DOHH2 (cell line): ENCODE measurements around the gene BTF3L4.

Source experiments
- H3F3A ChIP-seq: fragments of 200-600 bp; sonication (generic), shearing (Covaris generic); 2 replicates; pipeline ENCODE4 v1.6.0; 2016; ENCODE audit warnings: antibody characterized with exemption, mild to moderate bottlenecking; ENCODE audit not compliant: control insufficient read depth, insufficient read depth
- H3K27ac ChIP-seq: fragments of 200-600 bp; sonication (generic); 2 replicates; pipeline ENCODE4 v1.5.1; 2014; ENCODE audit warnings: low read depth, mild to moderate bottlenecking, low read length, moderate library complexity
- H3K27me3 ChIP-seq: fragments of 200-600 bp; sonication (generic); 2 replicates; pipeline ENCODE4 v1.6.1; 2014; ENCODE audit warnings: mild to moderate bottlenecking, low read length, mixed read lengths; ENCODE audit not compliant: control insufficient read depth
- H3K36me3 ChIP-seq: fragments of 200-600 bp; sonication (generic); 2 replicates; pipeline ENCODE4 v1.6.1; 2014; ENCODE audit warnings: mild to moderate bottlenecking, low read length, moderate library complexity, mixed read lengths; ENCODE audit not compliant: control insufficient read depth
- H3K4me1 ChIP-seq: fragments of 200-600 bp; sonication (generic); 2 replicates; pipeline ENCODE4 v1.6.1; 2014; ENCODE audit warnings: mild to moderate bottlenecking, low read length, mixed read lengths; ENCODE audit not compliant: control insufficient read depth
- H3K4me2 ChIP-seq: fragments of 200-600 bp; sonication (generic); 2 replicates; pipeline ENCODE4 v1.6.0; 2014; ENCODE audit warnings: mild to moderate bottlenecking, low read length, moderate library complexity
- H3K4me3 ChIP-seq: fragments of 200-600 bp; sonication (generic); 2 replicates; pipeline ENCODE4 v1.5.1; 2014; ENCODE audit warnings: mild to moderate bottlenecking, low read length, mixed read lengths
- H3K79me2 ChIP-seq: fragments of 200-600 bp; sonication (generic); 2 replicates; pipeline ENCODE4 v1.6.1; 2014; ENCODE audit warnings: mild to moderate bottlenecking, low read length, mixed read lengths; ENCODE audit not compliant: control insufficient read depth
- H3K9me2 ChIP-seq: fragments of 200-600 bp; sonication (generic); replicated peaks from 2 replicates; pipeline ENCODE4 v1.6.1; 2014; ENCODE audit warnings: mild to moderate bottlenecking, low read length, mixed read lengths; ENCODE audit not compliant: control insufficient read depth
- H3K9me3 ChIP-seq: fragments of 200-600 bp; sonication (generic); 2 replicates; pipeline ENCODE4 v1.6.1; 2014; ENCODE audit warnings: antibody characterized with exemption, low read length, mixed read lengths; ENCODE audit not compliant: control insufficient read depth, insufficient read depth
- H4K20me1 ChIP-seq: fragments of 200-600 bp; sonication (generic); 2 replicates; pipeline ENCODE4 v1.6.0; 2014; ENCODE audit warnings: low read depth, mild to moderate bottlenecking, antibody characterized with exemption, low read length, moderate library complexity; ENCODE audit not compliant: control insufficient read depth, insufficient read depth
- EZH2phosphoT487 ChIP-seq: fragments of 200-600 bp; sonication (generic); IDR thresholded peaks from 2 replicates; pipeline ENCODE4 v1.6.1; 2017; ENCODE audit warnings: borderline replicate concordance, mild to moderate bottlenecking, antibody characterized with exemption, low read length, moderate library complexity, mixed read lengths
- TF ChIP-seq, protein P1 (sequence below): fragments of 200-600 bp; sonication (generic); IDR thresholded peaks from one replicate; pipeline ENCODE4 v1.5.1; 2014; ENCODE audit warnings: antibody characterized with exemption, mild to moderate bottlenecking, low read depth, low read length; ENCODE audit not compliant: poor library complexity, severe bottlenecking

Gene BTF3L4

DNA sequence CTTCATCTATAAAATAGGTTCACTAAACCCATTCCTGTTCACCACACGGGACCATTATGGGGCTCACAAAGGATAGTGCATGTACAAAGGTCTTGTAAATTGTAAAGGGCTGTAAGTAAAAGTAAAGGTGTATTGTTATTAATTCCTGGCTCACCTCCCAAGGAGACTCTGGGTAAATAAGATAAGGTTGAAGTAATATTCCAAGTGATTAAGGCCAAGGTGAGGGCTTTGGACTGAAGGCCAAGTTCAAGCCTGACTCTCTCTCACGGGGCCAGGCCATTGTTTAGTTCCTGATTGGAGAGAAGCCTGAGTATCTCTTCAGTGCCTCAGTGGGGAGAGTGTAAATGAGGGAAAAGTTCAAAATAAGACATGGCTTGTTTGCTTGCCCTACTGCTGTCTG lies 66.3 kb downstream of the BTF3L4 start:
- no peaks in the 10 kb centered on the region for H3K9me2 ChIP-seq
- no peaks in the 10 kb centered on the region for H3F3A ChIP-seq
- H3K9me3 ChIP-seq = no peaks in the 10 kb centered on the region
- H3K4me1 ChIP-seq = no peaks in the 10 kb centered on the region
- no peak overlapping the region for H3K27ac ChIP-seq
- no peaks in the 10 kb centered on the region for H3K79me2 ChIP-seq
- no peaks in the 10 kb centered on the region for H4K20me1 ChIP-seq
- no peaks in the 10 kb centered on the region for H3K36me3 ChIP-seq
- TF ChIP-seq EZH2phosphoT487 = no peak
- TF ChIP-seq, protein P1, sequence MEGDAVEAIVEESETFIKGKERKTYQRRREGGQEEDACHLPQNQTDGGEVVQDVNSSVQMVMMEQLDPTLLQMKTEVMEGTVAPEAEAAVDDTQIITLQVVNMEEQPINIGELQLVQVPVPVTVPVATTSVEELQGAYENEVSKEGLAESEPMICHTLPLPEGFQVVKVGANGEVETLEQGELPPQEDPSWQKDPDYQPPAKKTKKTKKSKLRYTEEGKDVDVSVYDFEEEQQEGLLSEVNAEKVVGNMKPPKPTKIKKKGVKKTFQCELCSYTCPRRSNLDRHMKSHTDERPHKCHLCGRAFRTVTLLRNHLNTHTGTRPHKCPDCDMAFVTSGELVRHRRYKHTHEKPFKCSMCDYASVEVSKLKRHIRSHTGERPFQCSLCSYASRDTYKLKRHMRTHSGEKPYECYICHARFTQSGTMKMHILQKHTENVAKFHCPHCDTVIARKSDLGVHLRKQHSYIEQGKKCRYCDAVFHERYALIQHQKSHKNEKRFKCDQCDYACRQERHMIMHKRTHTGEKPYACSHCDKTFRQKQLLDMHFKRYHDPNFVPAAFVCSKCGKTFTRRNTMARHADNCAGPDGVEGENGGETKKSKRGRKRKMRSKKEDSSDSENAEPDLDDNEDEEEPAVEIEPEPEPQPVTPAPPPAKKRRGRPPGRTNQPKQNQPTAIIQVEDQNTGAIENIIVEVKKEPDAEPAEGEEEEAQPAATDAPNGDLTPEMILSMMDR = no peak
- H3K4me2 ChIP-seq = no peak overlapping the region
- H3K4me3 ChIP-seq = no peak overlapping the region
- peaks cover 18% of the 10 kb centered on the region for H3K27me3 ChIP-seq

- H3K9me2 ChIP-seq = no peaks in the 10 kb centered on the region
- H4K20me1 ChIP-seq = no peaks in the 10 kb centered on the region
- no peak overlapping the region for H3K4me2 ChIP-seq
- H3F3A ChIP-seq = no peaks in the 10 kb centered on the region
- no peak for TF ChIP-seq EZH2phosphoT487
- TF ChIP-seq, protein P1 = no peak
- H3K27me3 ChIP-seq = peaks cover 27% of the 10 kb centered on the region
- H3K79me2 ChIP-seq = no peaks in the 10 kb centered on the region
- H3K9me3 ChIP-seq = no peaks in the 10 kb centered on the region
- H3K27ac ChIP-seq = no peak overlapping the region
- H3K36me3 ChIP-seq = no peaks in the 10 kb centered on the region
- no peaks in the 10 kb centered on the region for H3K4me1 ChIP-seq
- no peak overlapping the region for H3K4me3 ChIP-seq
These were observed 67.5 kb downstream of the BTF3L4 start for GRCh38 chr1:52123622-52124021.

DNA sequence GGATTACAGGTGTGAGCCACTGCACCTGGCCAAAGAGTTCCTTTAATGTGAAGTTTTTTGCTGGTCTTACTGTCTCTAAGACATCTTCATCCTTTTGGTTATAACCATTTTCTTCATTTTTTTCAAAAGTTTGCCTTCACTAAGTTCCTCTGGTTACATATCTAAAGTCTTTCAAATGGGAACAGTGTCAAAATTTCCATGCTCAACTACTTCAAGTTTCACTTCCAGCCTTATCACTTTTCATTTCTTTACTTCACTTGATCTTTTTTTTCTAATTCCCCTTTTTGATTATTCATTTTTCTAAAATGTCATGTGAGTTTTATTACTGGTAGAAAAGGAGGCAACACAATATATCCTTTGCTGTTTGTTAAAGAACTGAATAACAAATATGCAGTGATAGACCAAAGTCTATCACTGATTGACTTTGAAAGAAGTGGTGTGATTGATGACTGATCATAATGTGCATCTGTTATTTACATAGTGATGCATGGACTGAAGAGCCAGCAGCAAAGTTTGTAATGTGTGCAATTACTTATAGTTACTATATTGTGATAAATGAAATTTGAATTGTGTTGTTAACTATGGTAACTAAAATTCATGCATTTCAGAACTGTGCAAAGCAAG lies 69.8 kb downstream of the BTF3L4 start:
- Histone ChIP-seq H4K20me1 (no peaks in the 10 kb centered on the region), H3K27me3 (peaks cover 32% of the 10 kb centered on the region), H3K27ac (no peak overlapping the region), H3K36me3 (no peaks in the 10 kb centered on the region), H3K9me2 (no peaks in the 10 kb centered on the region), H3K4me3 (no peak overlapping the region), H3K79me2 (no peaks in the 10 kb centered on the region), H3K9me3 (no peaks in the 10 kb centered on the region), H3K4me2 (no peak overlapping the region), H3F3A (no peaks in the 10 kb centered on the region), H3K4me1 (no peaks in the 10 kb centered on the region)
- TF ChIP-seq, protein P1 = no peak
- no peak for TF ChIP-seq EZH2phosphoT487
